WTC11 (cell line): ENCODE results near the gene SHISA9. TPM values are rescaled to one million over a fixed set of nuclear protein-coding genes. Genes with fewer than 3 reads are reported as not detected.

Experiments used
- ATAC-seq: fragments of 200-7000 bp; cut with Tn5 transposase; 2 replicates; pipeline ENCODE4 v1.10.0; 2021; ENCODE audit warnings: mild to moderate bottlenecking, moderate library complexity
- CTCF ChIA-PET: fragments of 300-600 bp; sonication (Branson Sonifier 250); formaldehyde crosslinking; loops from one replicate; lab custom pipeline; 2021; ENCODE audit warnings: antibody characterized with exemption; lab: Charles Lee
- POLR2A ChIA-PET: fragments of 350-600 bp; sonication (Branson Sonifier 250); formaldehyde crosslinking; loops from one replicate; lab custom pipeline; 2021; ENCODE audit warnings: antibody characterized with exemption; lab: Charles Lee
- DNase-seq: peaks from one replicate; pipeline ENCODE4 v3.0.0; 2021; ENCODE audit warnings: low spot score
- H3K27ac Mint-ChIP-seq: 2 replicates; pipeline ENCODE4 v1.8.0; 2021; ENCODE audit warnings: mixed read lengths
- H3K27me3 Mint-ChIP-seq: 2 replicates; pipeline ENCODE4 v1.8.0; 2021; ENCODE audit warnings: low read depth, mild to moderate bottlenecking, moderate library complexity, mixed read lengths
- H3K36me3 Mint-ChIP-seq: 2 replicates; pipeline ENCODE4 v1.8.0; 2021; ENCODE audit warnings: mixed read lengths
- H3K4me1 Mint-ChIP-seq: 2 replicates; pipeline ENCODE4 v1.8.0; 2022; ENCODE audit warnings: mixed read lengths
- H3K4me3 Mint-ChIP-seq: 2 replicates; pipeline ENCODE4 v1.8.0; 2021; ENCODE audit warnings: mild to moderate bottlenecking, moderate library complexity, mixed read lengths
- H3K9me3 Mint-ChIP-seq: 2 replicates; pipeline ENCODE4 v1.8.0; 2021; ENCODE audit warnings: mixed read lengths
- AR ChIP-seq: fragments of 250-450 bp; sonication (Bioruptor Pico); IDR thresholded peaks from 2 replicates; pipeline ENCODE4 v1.9.0; 2021; ENCODE audit warnings: mild to moderate bottlenecking
- ARID4B ChIP-seq: sonication (generic); formaldehyde crosslinking; IDR thresholded peaks from 2 replicates; pipeline ENCODE4 v1.8.0; 2023; ENCODE audit warnings: missing genetic modification reagents, mild to moderate bottlenecking, borderline replicate concordance
- E2F4 ChIP-seq: sonication (generic); formaldehyde crosslinking; IDR thresholded peaks from 2 replicates; pipeline ENCODE4 v1.8.1; 2022; ENCODE audit warnings: low read depth, mild to moderate bottlenecking, moderate library complexity, missing genetic modification reagents, borderline replicate concordance
- EMX1 ChIP-seq: fragments of 250-450 bp; sonication (Bioruptor Pico); IDR thresholded peaks from 2 replicates; pipeline ENCODE4 v1.8.0; 2021; ENCODE audit warnings: mild to moderate bottlenecking
- ESRRA ChIP-seq: sonication (generic); formaldehyde crosslinking; IDR thresholded peaks from 2 replicates; pipeline ENCODE4 v1.8.1; 2022; ENCODE audit warnings: mild to moderate bottlenecking, missing genetic modification reagents, borderline replicate concordance
- HMGA2 ChIP-seq: fragments of 250-450 bp; sonication (Bioruptor Pico); IDR thresholded peaks from 2 replicates; pipeline ENCODE4 v1.4.0; 2021; ENCODE audit warnings: mild to moderate bottlenecking, moderate library complexity
- JUN ChIP-seq: sonication (generic); formaldehyde crosslinking; IDR thresholded peaks from 2 replicates; pipeline ENCODE4 v1.8.0; 2023; ENCODE audit warnings: mild to moderate bottlenecking, missing genetic modification reagents
- NR3C1 ChIP-seq: sonication (generic); formaldehyde crosslinking; conservative IDR thresholded peaks from 2 replicates; pipeline ENCODE4 v1.8.1; 2023; ENCODE audit warnings: low read depth, mild to moderate bottlenecking, missing genetic modification reagents
- PRDM15 ChIP-seq: sonication (generic); formaldehyde crosslinking; IDR thresholded peaks from 2 replicates; pipeline ENCODE4 v1.8.0; 2022; ENCODE audit warnings: missing genetic modification reagents
- TCF7 ChIP-seq: sonication (generic); formaldehyde crosslinking; IDR thresholded peaks from 2 replicates; pipeline ENCODE4 v1.8.0; 2022; ENCODE audit warnings: mild to moderate bottlenecking, low read depth, missing genetic modification reagents, moderate library complexity
- USF2 ChIP-seq: sonication (generic); formaldehyde crosslinking; IDR thresholded peaks from 2 replicates; pipeline ENCODE4 v1.8.1; 2023; ENCODE audit warnings: mild to moderate bottlenecking, missing genetic modification reagents, moderate library complexity
- ZNF263 ChIP-seq: sonication (generic); formaldehyde crosslinking; IDR thresholded peaks from 2 replicates; pipeline ENCODE4 v1.8.1; 2022; ENCODE audit warnings: low read depth, mild to moderate bottlenecking, moderate library complexity, missing genetic modification reagents
- ZNF532 ChIP-seq: fragments of 250-450 bp; sonication (Bioruptor Pico); IDR thresholded peaks from 2 replicates; pipeline ENCODE4 v1.9.0; 2021; ENCODE audit warnings: mild to moderate bottlenecking, borderline replicate concordance
- total RNA-seq: library from RNA; stranded (reverse); gene quantifications from 3 replicates; pipeline ENCODE4 v1.2.3, GENCODE V29; 2021

SHISA9 gene
- total RNA-seq, 1 experiment from 2014 or later = 37.5 TPM

GRCh38 chr16:13108126-13108525 is 206.7 kb downstream of the SHISA9 start (continued):
- TF ChIP-seq ZNF532 (CRISPR knock-in tag) (no peak), HMGA2 (CRISPR knock-in tag) (no peak), ARID4B (CRISPR knock-in tag) (no peak), PRDM15 (CRISPR knock-in tag) (no peak), ZNF263 (CRISPR knock-in tag) (no peak), JUN (CRISPR knock-in tag) (no peak), USF2 (CRISPR knock-in tag) (no peak), NR3C1 (CRISPR knock-in tag) (no peak)

- no peaks in the 10 kb centered on the region for H3K27me3 Mint-ChIP-seq
- ATAC-seq (no peak), DNase-seq (no peak)
- no peak overlapping the region for H3K27ac Mint-ChIP-seq
- H3K4me1 Mint-ChIP-seq = peaks cover 26% of the 10 kb centered on the region
- H3K36me3 Mint-ChIP-seq = peaks cover 19% of the 10 kb centered on the region
- ChIA-PET POLR2A (no interaction called here), CTCF (interaction anchor here (0.5 kb wide), 1 partner anchor 77 kb away, joined by 4 read pairs; no protein-coding TSS in a partner anchor)
- peaks cover 22% of the 10 kb centered on the region for H3K9me3 Mint-ChIP-seq
- H3K4me3 Mint-ChIP-seq = no peak overlapping the region
- TF ChIP-seq AR (CRISPR knock-in tag) = no peak
- no peak for TF ChIP-seq HMGA2 (CRISPR knock-in tag)
- TF ChIP-seq ESRRA = no peak
- no peak for TF ChIP-seq E2F4
- no peak for TF ChIP-seq EMX1 (CRISPR knock-in tag)
- no peak for TF ChIP-seq TCF7 (CRISPR knock-in tag)
- TF ChIP-seq ZNF532 (CRISPR knock-in tag) = no peak
These were observed 207.8 kb downstream of the SHISA9 start for GRCh38 chr16:13109171-13109570.
